Stimulated activated naive B cell treated with anti-CD40 and anti-IgM and Interleukin-4, amounts not matched to agents 10 μg/mL and 1 μg/mL and 100 μg/mL, for 72 hours (primary cell): ENCODE data around the gene DACH2.
A peak's percentile ranks its signal among the peaks of the same experiment; 100 is the strongest.

Experiments used
- ATAC-seq, 2 donors: fragments of 150-1000 bp; cut with Tn5 transposase; replicated peaks; 2 replicates each; pipeline ENCODE4 v1.10.0; 2021; ENCODE audit warnings: moderate library complexity in 1 of 2
- DNase-seq: peaks from one replicate; pipeline ENCODE4 v3.0.0; 2021
- H3K27ac Mint-ChIP-seq: one replicate; pipeline ENCODE4 v1.8.0; 2022; ENCODE audit warnings: mild to moderate bottlenecking, mixed read lengths
- H3K27me3 Mint-ChIP-seq, 2 donors: one replicate each; pipeline ENCODE4 v1.8.0; 2022; ENCODE audit warnings: mixed read lengths in 2 of 2
- H3K36me3 Mint-ChIP-seq, 2 donors: one replicate each; pipeline ENCODE4 v1.8.0; 2022; ENCODE audit warnings: mixed read lengths in 2 of 2, mild to moderate bottlenecking in 1 of 2
- H3K4me1 Mint-ChIP-seq, 2 donors: one replicate each; pipeline ENCODE4 v1.8.0; 2022; ENCODE audit warnings: mixed read lengths in 2 of 2, mild to moderate bottlenecking in 1 of 2
- H3K4me3 Mint-ChIP-seq, 2 donors: one replicate each; pipeline ENCODE4 v1.8.0; 2022; ENCODE audit warnings: mild to moderate bottlenecking in 2 of 2, mixed read lengths in 2 of 2, moderate library complexity in 1 of 2
- H3K9me3 Mint-ChIP-seq, 2 donors: one replicate each; pipeline ENCODE4 v1.8.0; 2022; ENCODE audit warnings: mixed read lengths in 2 of 2, mild to moderate bottlenecking in 1 of 2

The DACH2 gene

DNA sequence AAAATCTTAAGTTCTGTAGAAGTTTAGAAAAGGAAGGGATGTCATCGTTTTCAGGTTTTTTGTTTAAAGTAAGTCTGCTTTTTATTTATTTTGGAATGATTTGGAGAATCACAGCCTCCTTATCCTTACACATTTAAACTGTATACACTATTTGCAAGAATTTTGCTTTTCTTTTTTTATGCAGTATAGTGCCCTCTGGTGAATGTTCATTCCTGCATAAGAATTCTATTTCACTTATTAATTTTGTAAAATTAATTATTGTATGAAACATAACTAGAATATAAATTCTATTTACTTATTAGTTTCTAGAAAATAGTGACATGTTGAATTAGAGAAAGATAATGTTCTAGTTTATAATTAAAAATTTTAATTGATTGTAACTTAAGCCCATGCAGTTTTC is 44.6 kb downstream of the DACH2 start:
- Mint-ChIP-seq H3K9me3 (peaks cover 4 to 5% of the 10 kb centered on the region in 2 donors), H3K4me1 (no peaks in the 10 kb centered on the region), H3K36me3 (no peaks in the 10 kb centered on the region), H3K4me3 (no peak overlapping the region), H3K27me3 (no peaks in the 10 kb centered on the region), H3K27ac (no peak overlapping the region)
- ATAC-seq = no peak
- no peak for DNase-seq

DNA sequence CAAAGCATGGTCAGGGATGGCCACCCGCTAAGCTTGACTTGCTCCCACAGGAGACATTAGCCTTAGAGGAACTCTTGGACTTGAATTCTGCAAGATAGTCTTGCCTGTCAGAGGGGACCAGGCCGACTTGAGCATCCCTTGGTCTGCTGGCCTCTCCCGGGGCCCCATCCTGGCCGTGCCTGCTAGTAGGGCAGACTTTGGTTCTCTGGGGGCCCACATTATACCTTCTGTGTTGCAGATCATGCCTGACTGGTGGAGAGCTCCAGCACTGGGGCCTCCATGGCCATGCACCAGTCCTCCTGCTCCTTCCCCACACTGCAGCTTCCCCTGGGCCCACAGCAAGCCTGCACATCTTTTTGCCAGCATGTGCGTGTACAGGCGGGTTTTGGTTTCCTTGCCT is 46.5 kb downstream of the DACH2 start:
- no peak for ATAC-seq
- H3K36me3 Mint-ChIP-seq = no peaks in the 10 kb centered on the region
- peaks cover 3 to 4% of the 10 kb centered on the region in 2 donors for H3K9me3 Mint-ChIP-seq
- no peak overlapping the region for H3K4me3 Mint-ChIP-seq
- no peaks in the 10 kb centered on the region for H3K4me1 Mint-ChIP-seq
- no peak overlapping the region for H3K27ac Mint-ChIP-seq
- no peaks in the 10 kb centered on the region for H3K27me3 Mint-ChIP-seq
- no peak for DNase-seq

DNA sequence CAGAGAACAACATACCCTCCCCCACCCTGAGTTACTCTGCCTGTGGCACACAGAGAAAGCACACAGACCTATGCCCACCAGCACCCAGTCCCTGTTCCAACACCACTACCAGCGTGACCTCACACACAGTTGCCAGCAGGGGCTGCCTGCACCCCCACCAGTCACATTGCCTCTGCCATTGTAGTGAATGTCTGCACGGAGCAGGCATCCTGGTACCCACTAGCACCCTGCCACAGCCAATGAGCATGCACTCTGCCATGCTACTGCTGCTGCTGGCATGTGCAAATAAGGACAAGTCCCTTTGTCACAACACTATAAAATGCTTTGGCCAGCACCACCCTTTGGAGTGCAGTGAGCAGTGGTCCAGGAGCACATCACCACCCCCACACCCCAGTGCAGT is 47.1 kb downstream of the DACH2 start:
- Mint-ChIP-seq H3K36me3 (no peaks in the 10 kb centered on the region), H3K9me3 (peaks cover 3 to 4% of the 10 kb centered on the region in 2 donors), H3K4me1 (no peaks in the 10 kb centered on the region), H3K4me3 (no peak overlapping the region), H3K27ac (no peak overlapping the region), H3K27me3 (no peaks in the 10 kb centered on the region)
- DNase-seq (no peak), ATAC-seq (no peak)

DNA sequence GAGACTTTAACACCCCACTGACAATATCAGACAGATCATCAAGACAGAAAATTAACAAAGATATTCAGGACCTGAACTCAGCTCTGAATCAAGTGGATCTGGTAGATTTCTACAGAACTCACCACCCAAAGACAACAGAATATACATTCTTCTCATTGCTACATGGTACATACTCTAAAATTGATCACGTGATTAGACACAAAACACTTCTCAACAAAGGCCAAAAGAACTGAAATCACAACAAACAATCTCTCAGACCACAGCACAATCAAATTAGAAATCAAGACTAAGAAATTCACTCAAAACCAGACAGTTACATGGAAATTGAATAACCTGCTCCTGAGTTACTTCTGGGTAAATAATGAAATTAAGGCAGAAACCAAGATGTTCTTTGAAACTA is 49.6 kb downstream of the DACH2 start:
- Mint-ChIP-seq H3K4me3 (no peak overlapping the region), H3K27me3 (no peaks in the 10 kb centered on the region), H3K36me3 (no peaks in the 10 kb centered on the region), H3K4me1 (no peaks in the 10 kb centered on the region), H3K9me3 (peaks cover 3 to 4% of the 10 kb centered on the region in 2 donors), H3K27ac (no peak overlapping the region)
- DNase-seq (no peak), ATAC-seq (no peak)

DNA sequence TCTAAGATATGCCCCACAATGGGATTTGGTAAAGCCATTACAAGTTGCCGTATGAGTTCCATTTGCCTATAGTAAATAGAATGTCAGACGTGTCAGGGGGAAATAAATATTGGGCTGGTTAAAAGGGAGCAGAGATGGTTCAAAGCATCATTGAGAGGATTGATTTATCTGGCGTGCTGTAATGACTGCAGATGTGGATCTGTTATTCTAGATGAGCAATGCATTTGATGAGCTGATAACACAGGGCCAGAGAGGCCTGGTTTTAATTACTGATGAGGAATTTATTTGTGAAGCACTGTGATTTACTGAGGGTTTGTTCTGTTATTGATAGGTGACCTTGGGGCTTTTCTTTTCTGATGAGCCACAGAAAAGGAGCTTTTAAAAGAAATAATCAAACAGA is 62.5 kb downstream of the DACH2 start:
- Mint-ChIP-seq H3K4me3 (no peak overlapping the region), H3K9me3 (no peaks in the 10 kb centered on the region), H3K27ac (no peak overlapping the region), H3K36me3 (no peaks in the 10 kb centered on the region), H3K27me3 (no peaks in the 10 kb centered on the region), H3K4me1 (no peaks in the 10 kb centered on the region)
- ATAC-seq = no peak
- DNase-seq = no peak

DNA sequence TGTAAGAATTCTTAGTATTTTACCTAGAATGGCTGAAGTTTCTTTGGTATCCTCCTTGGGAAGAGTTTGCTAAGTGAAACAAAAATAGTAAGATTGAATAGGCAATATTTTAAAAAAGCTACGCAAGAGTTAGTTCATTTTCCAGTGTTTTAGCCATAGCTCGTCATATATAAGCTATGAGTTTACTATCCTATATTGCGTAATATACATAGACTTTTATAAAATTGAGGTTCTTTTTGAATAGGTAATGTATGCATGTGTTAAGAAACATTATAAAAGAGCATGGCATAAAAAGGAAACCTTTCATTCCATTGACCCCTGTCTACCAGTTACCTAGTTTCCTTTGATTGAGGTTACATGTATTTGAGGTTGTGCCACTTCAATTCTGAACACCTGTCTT is 67.0 kb downstream of the DACH2 start:
- H3K27me3 Mint-ChIP-seq = no peaks in the 10 kb centered on the region
- H3K9me3 Mint-ChIP-seq = no peaks in the 10 kb centered on the region
- ATAC-seq = no peak
- H3K36me3 Mint-ChIP-seq = no peaks in the 10 kb centered on the region
- H3K27ac Mint-ChIP-seq = no peak overlapping the region
- no peak overlapping the region for H3K4me3 Mint-ChIP-seq
- H3K4me1 Mint-ChIP-seq = no peaks in the 10 kb centered on the region
- no peak for DNase-seq

DNA sequence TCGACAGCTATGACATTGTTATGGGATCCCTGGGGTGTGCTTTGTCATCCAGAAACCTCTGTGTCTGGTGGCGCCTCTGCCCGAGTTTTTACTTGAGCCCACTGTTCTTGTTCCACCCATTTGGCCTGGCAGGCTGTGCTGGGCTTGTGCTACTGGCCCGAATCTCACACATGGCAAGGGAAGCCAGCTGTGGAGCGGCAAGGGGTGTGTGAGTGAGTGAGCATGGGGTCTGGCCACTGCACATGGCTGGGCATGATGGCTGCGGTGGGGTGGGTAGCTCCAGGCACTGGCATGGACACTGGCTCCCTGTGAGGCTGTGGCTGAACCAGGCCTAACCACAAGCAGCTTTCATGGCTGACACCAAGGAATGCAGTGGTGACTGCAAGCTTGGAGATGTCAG is 89.2 kb downstream of the DACH2 start:
- Mint-ChIP-seq H3K4me3 (no peak overlapping the region), H3K27ac (no peak overlapping the region), H3K27me3 (no peaks in the 10 kb centered on the region), H3K4me1 (no peaks in the 10 kb centered on the region), H3K36me3 (peaks cover 0 to 4% of the 10 kb centered on the region in 2 donors), H3K9me3 (peaks cover 13 to 18% of the 10 kb centered on the region in 2 donors)
- ATAC-seq (no peak), DNase-seq (no peak)

DNA sequence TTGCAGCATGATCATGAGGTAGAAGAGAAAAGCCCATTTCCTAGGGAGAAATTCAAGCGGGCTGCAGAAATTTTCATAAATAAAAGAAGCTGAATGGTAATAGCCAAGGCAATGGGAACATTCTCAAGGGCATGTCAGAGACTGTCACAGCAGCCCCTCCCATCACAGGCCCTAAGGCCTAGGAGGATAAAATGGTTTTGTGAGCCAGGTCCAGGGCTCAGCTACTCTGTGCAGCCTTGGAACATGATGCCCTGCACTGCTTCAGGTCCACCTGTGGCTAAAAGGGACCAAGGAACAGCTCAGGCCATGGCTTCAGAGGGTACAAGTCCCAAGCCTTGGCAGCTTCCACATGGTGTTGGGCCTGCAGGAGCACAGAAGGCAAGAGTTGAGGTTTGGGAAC is 93.3 kb downstream of the DACH2 start:
- no peaks in the 10 kb centered on the region for H3K27me3 Mint-ChIP-seq
- H3K9me3 Mint-ChIP-seq = peaks cover 8 to 12% of the 10 kb centered on the region in 2 donors
- H3K4me3 Mint-ChIP-seq = no peak overlapping the region
- H3K36me3 Mint-ChIP-seq = peaks cover 0 to 4% of the 10 kb centered on the region in 2 donors
- DNase-seq (no peak), ATAC-seq (no peak)
- H3K27ac Mint-ChIP-seq = no peak overlapping the region
- H3K4me1 Mint-ChIP-seq = no peaks in the 10 kb centered on the region

DNA sequence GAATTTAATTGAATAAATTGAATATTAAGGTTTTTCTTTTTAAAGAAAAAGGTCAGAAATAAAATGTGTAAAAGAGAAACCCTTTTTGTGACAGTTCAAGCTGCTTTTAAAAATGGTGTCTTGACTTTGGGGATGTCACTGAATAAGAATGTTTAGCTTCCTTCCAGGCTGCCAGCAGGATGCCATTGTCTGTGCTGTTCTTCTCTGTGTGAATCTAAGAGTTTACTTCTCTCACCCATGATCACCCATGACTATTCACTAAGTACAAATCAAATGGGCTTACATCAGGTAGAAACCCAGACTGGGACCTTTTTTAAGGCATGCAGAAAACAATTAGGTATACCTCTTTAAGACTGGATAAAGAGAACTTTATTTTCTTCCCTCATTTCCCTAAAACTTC is 115.3 kb downstream of the DACH2 start:
- no peak overlapping the region for H3K4me3 Mint-ChIP-seq
- no peaks in the 10 kb centered on the region for H3K27me3 Mint-ChIP-seq
- no peaks in the 10 kb centered on the region for H3K36me3 Mint-ChIP-seq
- H3K4me1 Mint-ChIP-seq = no peaks in the 10 kb centered on the region
- no peak for ATAC-seq
- DNase-seq = no peak
- no peak overlapping the region for H3K27ac Mint-ChIP-seq
- no peaks in the 10 kb centered on the region for H3K9me3 Mint-ChIP-seq

DNA sequence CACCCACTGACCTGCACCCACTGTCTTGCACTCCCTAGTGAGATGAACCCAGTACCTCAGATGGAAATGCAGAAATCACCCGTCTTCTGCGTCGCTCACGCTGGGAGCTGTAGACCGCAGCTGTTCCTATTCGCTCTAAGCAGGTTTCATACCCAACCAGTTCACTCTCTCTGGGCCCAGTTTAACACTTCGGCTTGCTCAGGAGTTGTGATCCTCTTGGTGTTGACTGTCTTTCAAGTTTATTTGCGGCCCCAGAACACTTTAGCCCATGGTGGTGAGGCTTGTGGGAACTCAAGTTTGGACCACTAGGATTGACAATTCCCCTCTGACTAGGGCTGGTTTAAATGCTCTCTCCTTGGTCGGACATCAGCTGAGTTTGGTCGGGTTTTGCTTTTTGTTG is 147.0 kb downstream of the DACH2 start:
- H3K4me3 Mint-ChIP-seq = no peak overlapping the region
- H3K27ac Mint-ChIP-seq = no peak overlapping the region
- DNase-seq (no peak), ATAC-seq (no peak)
- H3K9me3 Mint-ChIP-seq = peaks cover 5 to 6% of the 10 kb centered on the region in 2 donors
- no peaks in the 10 kb centered on the region for H3K4me1 Mint-ChIP-seq
- H3K27me3 Mint-ChIP-seq = no peaks in the 10 kb centered on the region
- no peaks in the 10 kb centered on the region for H3K36me3 Mint-ChIP-seq

DNA sequence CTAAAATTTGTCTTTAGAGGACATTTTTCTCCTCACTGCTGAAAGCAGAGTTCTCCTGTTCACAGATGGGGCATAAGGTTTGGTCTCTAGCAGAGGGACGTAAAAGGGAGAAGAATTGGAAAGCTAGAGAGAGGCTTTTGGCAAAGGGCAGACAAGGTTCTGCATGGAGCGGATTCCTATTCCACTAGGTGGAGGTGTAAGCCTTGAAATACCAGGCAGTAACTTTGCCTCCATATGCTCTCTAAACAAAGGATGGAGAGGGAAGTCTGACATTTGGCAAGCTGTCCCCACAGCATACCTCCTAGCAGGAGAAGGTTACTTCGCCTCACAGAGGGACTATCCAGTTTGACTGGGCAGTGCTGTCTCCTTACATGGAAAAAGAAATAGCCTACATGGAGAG is 174.7 kb downstream of the DACH2 start:
- no peak overlapping the region for H3K27ac Mint-ChIP-seq
- H3K36me3 Mint-ChIP-seq = no peaks in the 10 kb centered on the region
- no peaks in the 10 kb centered on the region for H3K27me3 Mint-ChIP-seq
- no peaks in the 10 kb centered on the region for H3K4me1 Mint-ChIP-seq
- peaks cover 4 to 12% of the 10 kb centered on the region in 2 donors for H3K9me3 Mint-ChIP-seq
- no peak overlapping the region for H3K4me3 Mint-ChIP-seq
- ATAC-seq (no peak), DNase-seq (no peak)

DNA sequence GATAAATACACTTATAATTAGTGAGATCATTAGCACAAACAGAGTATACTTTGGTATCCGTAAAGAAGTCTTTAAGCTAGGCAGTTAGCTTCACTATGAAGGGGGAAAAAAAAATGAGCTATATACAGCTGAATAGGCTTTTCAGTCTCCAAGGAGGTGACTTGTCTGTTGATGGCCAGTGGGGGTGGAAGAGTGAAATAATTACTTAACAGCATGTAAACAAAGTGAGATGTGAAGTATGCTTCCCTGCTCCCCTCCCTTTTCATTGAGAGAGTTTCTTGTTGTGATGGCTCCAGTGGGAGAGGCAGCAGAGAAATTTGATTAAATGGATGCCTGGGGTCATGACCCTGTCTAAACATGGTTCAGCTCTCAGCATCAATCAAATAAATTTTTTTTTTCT is 180.9 kb downstream of the DACH2 start:
- ATAC-seq (no peak), DNase-seq (no peak)
- H3K4me3 Mint-ChIP-seq = no peak overlapping the region
- H3K27ac Mint-ChIP-seq = no peak overlapping the region
- no peaks in the 10 kb centered on the region for H3K36me3 Mint-ChIP-seq
- peaks cover 2 to 3% of the 10 kb centered on the region in 2 donors for H3K9me3 Mint-ChIP-seq
- H3K4me1 Mint-ChIP-seq = no peaks in the 10 kb centered on the region
- no peaks in the 10 kb centered on the region for H3K27me3 Mint-ChIP-seq

DNA sequence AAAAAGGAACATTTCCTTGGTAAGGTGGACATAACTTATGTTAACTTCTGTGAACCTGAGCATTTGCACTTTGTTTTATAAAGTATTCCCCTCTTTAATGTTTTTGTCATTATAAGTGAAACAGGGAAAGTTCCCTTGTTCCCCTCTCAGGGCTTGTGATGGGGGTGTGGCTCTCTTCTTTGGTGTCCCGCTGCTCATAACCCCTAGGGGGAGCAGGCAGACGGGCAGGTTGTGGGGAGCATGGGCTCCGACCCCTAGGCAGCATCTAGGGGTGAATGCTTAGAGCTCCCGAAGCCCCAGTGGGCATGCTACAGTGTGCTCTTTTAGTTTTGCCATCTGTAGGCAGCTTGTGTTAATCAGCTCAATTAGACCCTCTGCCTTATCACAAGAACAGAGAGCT is 200.4 kb downstream of the DACH2 start:
- ATAC-seq = peak in 1 of 2 donors; percentile 39
- H3K4me1 Mint-ChIP-seq = no peaks in the 10 kb centered on the region
- no peaks in the 10 kb centered on the region for H3K27me3 Mint-ChIP-seq
- no peaks in the 10 kb centered on the region for H3K36me3 Mint-ChIP-seq
- no peak for DNase-seq
- H3K27ac Mint-ChIP-seq = no peak overlapping the region
- no peak overlapping the region for H3K4me3 Mint-ChIP-seq
- H3K9me3 Mint-ChIP-seq = no peaks in the 10 kb centered on the region

DNA sequence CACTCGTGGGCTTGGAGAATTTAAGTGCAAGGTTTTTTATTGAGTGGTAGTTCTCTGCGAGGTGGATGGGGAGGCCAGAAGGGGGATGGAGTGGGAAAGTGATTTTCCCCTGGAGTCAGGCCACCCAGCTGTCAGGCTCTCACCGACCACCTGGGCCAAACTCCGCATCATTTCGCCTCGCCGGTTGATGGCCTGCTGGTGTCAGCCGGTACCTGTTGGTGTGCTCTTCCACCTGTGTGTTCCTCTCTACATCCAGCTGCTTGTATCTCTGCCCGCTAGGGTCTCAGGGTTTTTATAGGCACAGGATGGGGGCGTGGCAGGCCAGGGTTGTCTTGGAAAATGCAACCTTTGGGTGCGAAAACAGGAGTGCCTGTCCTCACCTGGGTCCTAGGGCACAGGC is 200.9 kb downstream of the DACH2 start:
- no peak overlapping the region for H3K27ac Mint-ChIP-seq
- H3K4me1 Mint-ChIP-seq = no peaks in the 10 kb centered on the region
- H3K9me3 Mint-ChIP-seq = no peaks in the 10 kb centered on the region
- no peak overlapping the region for H3K4me3 Mint-ChIP-seq
- no peak for DNase-seq
- H3K36me3 Mint-ChIP-seq = no peaks in the 10 kb centered on the region
- no peak for ATAC-seq
- H3K27me3 Mint-ChIP-seq = no peaks in the 10 kb centered on the region

DNA sequence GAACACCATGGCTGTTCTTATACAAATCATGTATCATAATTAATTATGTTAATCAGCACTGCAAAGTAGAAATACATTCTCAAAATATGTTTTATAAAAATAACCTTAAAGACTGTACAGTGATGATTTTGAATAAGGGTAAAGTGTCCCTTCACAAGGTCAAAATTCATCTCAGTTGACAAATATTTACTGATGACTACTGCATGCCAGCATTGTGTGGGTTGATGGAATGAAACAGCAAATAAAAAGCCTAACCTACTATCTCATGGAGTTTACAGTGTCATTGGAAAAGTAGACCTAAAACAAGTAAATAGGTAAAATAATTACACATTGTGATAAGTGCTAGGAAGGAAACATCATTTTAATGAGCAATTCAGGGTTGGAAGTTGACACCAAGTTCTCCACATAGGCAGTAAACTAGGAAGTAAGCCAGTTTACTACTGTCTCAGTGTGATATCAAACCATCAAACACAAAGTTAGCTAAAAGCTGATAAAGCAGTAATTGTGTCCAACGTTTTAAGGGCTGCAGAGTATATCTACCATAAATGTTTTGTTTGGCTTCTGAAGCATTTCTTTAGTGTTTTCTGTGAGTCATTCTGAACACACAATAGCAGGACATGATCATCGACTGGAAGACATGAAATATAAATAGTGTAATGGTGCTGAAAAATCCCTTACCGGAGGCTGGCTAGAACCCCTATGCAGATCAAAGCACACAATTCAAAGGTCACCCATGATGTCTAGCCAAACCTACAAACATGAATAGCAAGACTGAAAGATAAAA is 221.8 kb downstream of the DACH2 start:
- ATAC-seq (no peak), DNase-seq (no peak)
- no peak overlapping the region for H3K27ac Mint-ChIP-seq
- H3K27me3 Mint-ChIP-seq = no peaks in the 10 kb centered on the region
- no peaks in the 10 kb centered on the region for H3K36me3 Mint-ChIP-seq
- H3K9me3 Mint-ChIP-seq = no peaks in the 10 kb centered on the region
- no peaks in the 10 kb centered on the region for H3K4me1 Mint-ChIP-seq
- H3K4me3 Mint-ChIP-seq = no peak overlapping the region

DNA sequence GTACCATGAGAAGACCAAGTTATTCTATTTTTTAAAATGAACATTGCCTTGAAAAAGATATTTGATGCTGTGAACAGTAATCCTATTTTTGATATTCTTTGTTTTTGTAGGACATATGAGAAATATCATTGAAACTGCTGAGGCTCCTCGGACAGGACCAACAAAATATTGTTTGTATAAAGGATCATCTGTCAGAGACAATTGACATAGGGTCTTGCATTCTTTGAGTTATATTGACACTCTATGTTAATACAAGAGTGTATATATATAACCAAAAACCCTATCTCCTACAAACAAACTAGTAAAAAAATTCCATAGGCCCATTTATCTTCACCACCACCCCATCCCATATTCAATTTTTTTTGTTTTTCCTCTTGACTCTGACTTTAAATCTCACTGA is 222.7 kb downstream of the DACH2 start:
- ATAC-seq = no peak
- Mint-ChIP-seq H3K27me3 (no peaks in the 10 kb centered on the region), H3K9me3 (no peaks in the 10 kb centered on the region), H3K27ac (no peak overlapping the region), H3K4me1 (no peaks in the 10 kb centered on the region), H3K4me3 (no peak overlapping the region), H3K36me3 (no peaks in the 10 kb centered on the region)
- no peak for DNase-seq
